Mononuclear cell (primary cell): ENCODE results near the gene FOXC2. TPM values are rescaled to one million over a fixed set of nuclear protein-coding genes. Genes with fewer than 3 reads are reported as not detected.
"Not testable (repeated sequence)": the region's sequence is repeated elsewhere in the genome, so short reads cannot be mapped to it uniquely, and the experiment has no call there.

Experiments
- H3K27me3 ChIP-seq: 2 replicates; pipeline ENCODE4 v1.6.0; 2011; ENCODE audit warnings: low read length, control low read depth; ENCODE audit not compliant: insufficient read depth
- H3K4me1 ChIP-seq: 2 replicates; pipeline ENCODE4 v1.5.1; 2011; ENCODE audit warnings: mild to moderate bottlenecking, low read length, control low read depth; ENCODE audit not compliant: insufficient read depth
- H3K4me3 ChIP-seq: 2 replicates; pipeline ENCODE4 v1.5.1; 2011; ENCODE audit warnings: mild to moderate bottlenecking, low read length, moderate library complexity
- H3K9me3 ChIP-seq: 2 replicates; pipeline ENCODE4 v1.5.1; 2011; ENCODE audit warnings: low read depth, mild to moderate bottlenecking, control low read depth, low read length
- total RNA-seq: library from RNA; depleted of rRNA; stranded (reverse); fragments of >200 nt; gene quantifications from one replicate; pipeline ENCODE4 v1.2.3, GENCODE V29; 2012

The FOXC2 gene
- total RNA-seq, 1 donor: not detected

GRCh38 chr16:86580063-86580790 is 13.6 kb downstream of the FOXC2 start:
- H3K4me1 ChIP-seq: peaks cover 12% of the 10 kb centered on the region
- no peak overlapping the region for H3K4me3 ChIP-seq
- H3K27me3 ChIP-seq: peaks cover 56% of the 10 kb centered on the region
- no peaks in the 10 kb centered on the region for H3K9me3 ChIP-seq

GRCh38 chr16:86580791-86581170 is 14.2 kb downstream of the FOXC2 start:
- Histone ChIP-seq H3K4me1 (peaks cover 8% of the 10 kb centered on the region), H3K27me3 (peaks cover 53% of the 10 kb centered on the region), H3K9me3 (no peaks in the 10 kb centered on the region), H3K4me3 (no peak overlapping the region)

GRCh38 chr16:86581458-86581857 is 14.8 kb downstream of the FOXC2 start:
- Histone ChIP-seq H3K4me1 (peaks cover 1% of the 10 kb centered on the region), H3K4me3 (no peak overlapping the region), H3K9me3 (no peaks in the 10 kb centered on the region), H3K27me3 (peaks cover 48% of the 10 kb centered on the region)

GRCh38 chr16:86584071-86584685 is 17.5 kb downstream of the FOXC2 start:
- Histone ChIP-seq H3K9me3 (no peaks in the 10 kb centered on the region), H3K4me1 (no peaks in the 10 kb centered on the region), H3K27me3 (peaks cover 28% of the 10 kb centered on the region), H3K4me3 (no peak overlapping the region)

- H3K4me1 ChIP-seq: no peaks in the 10 kb centered on the region
- H3K9me3 ChIP-seq: no peaks in the 10 kb centered on the region
- no peak overlapping the region for H3K4me3 ChIP-seq
- peaks cover 24% of the 10 kb centered on the region for H3K27me3 ChIP-seq
Observed at GRCh38 chr16:86584726-86585721, 18.4 kb downstream of the FOXC2 start.

GRCh38 chr16:86585821-86586611 is 19.4 kb downstream of the FOXC2 start:
- H3K4me1 ChIP-seq: no peaks in the 10 kb centered on the region
- peaks cover 17% of the 10 kb centered on the region for H3K27me3 ChIP-seq
- no peak overlapping the region for H3K4me3 ChIP-seq
- H3K9me3 ChIP-seq: no peaks in the 10 kb centered on the region

GRCh38 chr16:86587487-86587886 is 20.9 kb downstream of the FOXC2 start:
- peaks cover 6% of the 10 kb centered on the region for H3K27me3 ChIP-seq
- no peaks in the 10 kb centered on the region for H3K4me1 ChIP-seq
- H3K4me3 ChIP-seq: no peak overlapping the region
- no peaks in the 10 kb centered on the region for H3K9me3 ChIP-seq

- H3K4me3 ChIP-seq, H3K9me3 ChIP-seq, H3K27me3 ChIP-seq, H3K4me1 ChIP-seq: not testable (repeated sequence)
Observed at GRCh38 chr16:86587955-86588354, 21.3 kb downstream of the FOXC2 start.

GRCh38 chr16:86590501-86591144 is 24.0 kb downstream of the FOXC2 start:
- Histone ChIP-seq H3K4me3 (no peak overlapping the region), H3K27me3 (peaks cover 10% of the 10 kb centered on the region), H3K4me1 (no peaks in the 10 kb centered on the region), H3K9me3 (no peaks in the 10 kb centered on the region)

GRCh38 chr16:86591270-86591669 is 24.6 kb downstream of the FOXC2 start:
- H3K9me3 ChIP-seq: no peaks in the 10 kb centered on the region
- no peak overlapping the region for H3K4me3 ChIP-seq
- no peaks in the 10 kb centered on the region for H3K4me1 ChIP-seq
- peaks cover 10% of the 10 kb centered on the region for H3K27me3 ChIP-seq

- Histone ChIP-seq H3K27me3 (peaks cover 10% of the 10 kb centered on the region), H3K4me1 (no peaks in the 10 kb centered on the region), H3K4me3 (no peak overlapping the region), H3K9me3 (no peaks in the 10 kb centered on the region)
Observed at GRCh38 chr16:86593913-86594620, 27.4 kb downstream of the FOXC2 start.

GRCh38 chr16:86594721-86595120 is 28.1 kb downstream of the FOXC2 start:
- Histone ChIP-seq H3K4me1 (no peaks in the 10 kb centered on the region), H3K9me3 (no peaks in the 10 kb centered on the region), H3K4me3 (no peak overlapping the region), H3K27me3 (peaks cover 8% of the 10 kb centered on the region)

GRCh38 chr16:86595983-86596605 is 29.5 kb downstream of the FOXC2 start:
- Histone ChIP-seq H3K9me3 (no peaks in the 10 kb centered on the region), H3K4me1 (no peaks in the 10 kb centered on the region), H3K27me3 (peaks cover 8% of the 10 kb centered on the region), H3K4me3 (no peak overlapping the region)
